Heart left ventricle (tissue), 13 donors: ENCODE measurements around the gene IMPG2.

Experiments used
- POLR2A ChIP-seq, 2 donors: fragments of 450-650 bp; IDR thresholded peaks; one replicate each; pipeline ENCODE4 v1.6.1; 2017; ENCODE audit warnings: antibody characterized with exemption in 2 of 2, mild to moderate bottlenecking in 2 of 2, moderate library complexity in 2 of 2
- TF ChIP-seq, protein P1 (sequence below), 12 donors: fragments of 200-600 bp; sonication (generic) in 4 of 12; IDR thresholded peaks; one replicate each; pipeline versions ENCODE4 v1.5.0 to v1.8.0; 2018 to 2022; ENCODE audit warnings: antibody characterized with exemption in 12 of 12, mild to moderate bottlenecking in 5 of 12
- donor health status: ischemic (EF 13 %, LVEDD 7.1; RV severe dilation, severe dysfunction).
- donor health status: DM: no; HTN: yes; CAD: no.
- donor health status: DM: no; HTN: no; CAD: no.
- donor health status: ischemic (EF 25% LVEDD 6.9; RV normal size, moderate dysfunction).
- donor health status: ischemic (EF 25% LVEDD 5.7; RV mildly dilated, moderate dysfunction).
- donor health status: ischemic (EF 35%, LVEDD 5.7; RV mildly dilated, moderate dysfunction).
- donor health status: nonischemic (EF 11% LVEDD 7.7; RV severe dilation, severe dysfunction).
- donor health status: DM: yes; HTN: yes; CAD: no.
- donor health status: PGD.
- donor health status: ischemic (EF 29% LVEDD 5.4; RV normal size, mild dysfunction).
- donor health status: nonischemic (EF 23%, LVEDD 6.1; RV moderate dilation, normal function).

DNA sequence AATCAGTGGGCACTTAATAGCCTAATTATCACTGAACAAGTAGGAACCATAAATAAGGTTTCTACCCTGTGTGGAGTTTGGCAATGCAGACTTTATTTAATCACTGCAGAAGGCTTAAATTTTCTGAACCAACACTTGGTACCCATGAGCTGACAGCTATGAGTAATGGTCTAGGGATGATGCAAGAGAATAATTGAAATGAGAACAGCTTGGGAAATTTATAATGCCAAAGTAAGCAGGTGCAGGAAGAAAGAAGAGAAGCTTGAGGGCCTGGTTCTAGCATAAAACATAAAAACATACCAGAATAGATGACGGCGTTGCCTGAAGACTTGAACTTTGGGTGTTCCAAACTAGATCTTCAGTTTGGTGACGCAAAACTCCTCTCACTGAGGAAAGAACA, 67.0 kb downstream of the IMPG2 start:
- TF ChIP-seq, protein P1, sequence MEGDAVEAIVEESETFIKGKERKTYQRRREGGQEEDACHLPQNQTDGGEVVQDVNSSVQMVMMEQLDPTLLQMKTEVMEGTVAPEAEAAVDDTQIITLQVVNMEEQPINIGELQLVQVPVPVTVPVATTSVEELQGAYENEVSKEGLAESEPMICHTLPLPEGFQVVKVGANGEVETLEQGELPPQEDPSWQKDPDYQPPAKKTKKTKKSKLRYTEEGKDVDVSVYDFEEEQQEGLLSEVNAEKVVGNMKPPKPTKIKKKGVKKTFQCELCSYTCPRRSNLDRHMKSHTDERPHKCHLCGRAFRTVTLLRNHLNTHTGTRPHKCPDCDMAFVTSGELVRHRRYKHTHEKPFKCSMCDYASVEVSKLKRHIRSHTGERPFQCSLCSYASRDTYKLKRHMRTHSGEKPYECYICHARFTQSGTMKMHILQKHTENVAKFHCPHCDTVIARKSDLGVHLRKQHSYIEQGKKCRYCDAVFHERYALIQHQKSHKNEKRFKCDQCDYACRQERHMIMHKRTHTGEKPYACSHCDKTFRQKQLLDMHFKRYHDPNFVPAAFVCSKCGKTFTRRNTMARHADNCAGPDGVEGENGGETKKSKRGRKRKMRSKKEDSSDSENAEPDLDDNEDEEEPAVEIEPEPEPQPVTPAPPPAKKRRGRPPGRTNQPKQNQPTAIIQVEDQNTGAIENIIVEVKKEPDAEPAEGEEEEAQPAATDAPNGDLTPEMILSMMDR (IDR thresholded peaks at IDR 0.05): no peak
- TF ChIP-seq POLR2A (IDR thresholded peaks at IDR 0.05): no peak
